Measurements from ENCODE around the gene DOCK4.

- no peak for TF ChIP-seq POLR2A (IDR thresholded peaks at IDR 0.05)
- no peak for TF ChIP-seq CTCF (IDR thresholded peaks at IDR 0.05)
These were observed 452.2 kb downstream of the DOCK4 start for GRCh38 chr7:111753968-111754367.
